Measurements from ENCODE around the gene SLC17A9.

SLC17A9 gene

GRCh38 chr20:63017826-63018411 is 65.4 kb downstream of the SLC17A9 start:
- no peak for DNase-seq (ENCODE audit: low spot score)

Data from HuH-7 (cell line).